Progenitor cell of endocrine pancreas (in vitro differentiated cells): ENCODE data around the gene ARSA. TPM values are rescaled to one million over a fixed set of nuclear protein-coding genes. Genes with fewer than 3 reads are reported as not detected.
"Not testable (repeated sequence)": the region's sequence is repeated elsewhere in the genome, so short reads cannot be mapped to it uniquely, and the experiment has no call there.

ENCODE experiments used
- DNase-seq: peaks from one replicate; pipeline ENCODE4 v3.0.0; 2021; ENCODE audit warnings: low spot score; ENCODE audit not compliant: unreplicated experiment
- H3K27ac Mint-ChIP-seq: 2 replicates; pipeline ENCODE4 v1.8.0; 2021; ENCODE audit warnings: mild to moderate bottlenecking, moderate library complexity, mixed read lengths
- H3K27me3 Mint-ChIP-seq: 2 replicates; pipeline ENCODE4 v1.8.0; 2021; ENCODE audit warnings: mixed read lengths
- H3K36me3 Mint-ChIP-seq: 2 replicates; pipeline ENCODE4 v1.8.0; 2022; ENCODE audit warnings: mixed read lengths; ENCODE audit not compliant: insufficient read depth
- H3K4me1 Mint-ChIP-seq: 2 replicates; pipeline ENCODE4 v1.8.0; 2021; ENCODE audit warnings: low read depth, mixed read lengths
- H3K4me3 Mint-ChIP-seq: 2 replicates; pipeline ENCODE4 v1.8.0; 2021; ENCODE audit warnings: low read depth, mild to moderate bottlenecking, moderate library complexity, mixed read lengths
- H3K9me3 Mint-ChIP-seq: 2 replicates; pipeline ENCODE4 v1.8.0; 2021; ENCODE audit warnings: low read depth, mixed read lengths
- CTCF ChIP-seq: fragments of 200-600 bp; sonication (generic); IDR thresholded peaks from one replicate; pipeline ENCODE4 v1.5.0; 2021; ENCODE audit warnings: antibody characterized with exemption, mild to moderate bottlenecking; ENCODE audit not compliant: unreplicated experiment
- total RNA-seq: library from RNA; stranded (reverse); gene quantifications from 2 replicates; pipeline ENCODE4 v1.2.1, GENCODE V29; 2021

Gene ARSA
- total RNA-seq, 1 donor from 2014 or later = 36.2 TPM

- Mint-ChIP-seq H3K9me3 (no peaks in the 10 kb centered on the region), H3K27me3 (peaks cover 21% of the 10 kb centered on the region), H3K36me3 (peaks cover 1% of the 10 kb centered on the region), H3K4me3 (no peak overlapping the region), H3K4me1 (peaks cover 21% of the 10 kb centered on the region), H3K27ac (peak overlapping the region; percentile 45)
- no peak for DNase-seq
- no peak for TF ChIP-seq CTCF
Measured at GRCh38 chr22:50622723-50623327, 5.1 kb downstream of the ARSA start.

- peaks cover 24% of the 10 kb centered on the region for H3K27me3 Mint-ChIP-seq
- H3K9me3 Mint-ChIP-seq = no peaks in the 10 kb centered on the region
- H3K27ac Mint-ChIP-seq = peak overlapping the region; percentile 34
- TF ChIP-seq CTCF = peak; percentile 23
- peaks cover 1% of the 10 kb centered on the region for H3K36me3 Mint-ChIP-seq
- no peak for DNase-seq
- H3K4me1 Mint-ChIP-seq = peaks cover 21% of the 10 kb centered on the region
- H3K4me3 Mint-ChIP-seq = peak overlapping the region; percentile 6
Measured at GRCh38 chr22:50621948-50622722, 5.8 kb downstream of the ARSA start.

- DNase-seq = no peak
- H3K27me3 Mint-ChIP-seq = peaks cover 24% of the 10 kb centered on the region
- no peak for TF ChIP-seq CTCF
- no peaks in the 10 kb centered on the region for H3K9me3 Mint-ChIP-seq
- peaks cover 21% of the 10 kb centered on the region for H3K4me1 Mint-ChIP-seq
- peak overlapping the region; percentile 6 for H3K4me3 Mint-ChIP-seq
- H3K27ac Mint-ChIP-seq = peak overlapping the region; percentile 34
- H3K36me3 Mint-ChIP-seq = peaks cover 1% of the 10 kb centered on the region
Measured at GRCh38 chr22:50621356-50621880, 6.5 kb downstream of the ARSA start.

- H3K9me3 Mint-ChIP-seq = no peaks in the 10 kb centered on the region
Measured at GRCh38 chr22:50620593-50621355, 7.2 kb downstream of the ARSA start.

GRCh38 chr22:50614296-50614695, 13.7 kb downstream of the ARSA start:
- H3K27ac Mint-ChIP-seq, H3K36me3 Mint-ChIP-seq, H3K4me1 Mint-ChIP-seq, DNase-seq, H3K9me3 Mint-ChIP-seq, H3K4me3 Mint-ChIP-seq: not testable (repeated sequence)
- peaks cover 53% of the 10 kb centered on the region for H3K27me3 Mint-ChIP-seq

More at GRCh38 chr22:50620593-50621355, 7.2 kb downstream of the ARSA start:
- peak; percentile 75 for DNase-seq
- Mint-ChIP-seq H3K4me3 (no peak overlapping the region), H3K4me1 (peaks cover 21% of the 10 kb centered on the region), H3K36me3 (peaks cover 1% of the 10 kb centered on the region), H3K27me3 (peaks cover 24% of the 10 kb centered on the region), H3K27ac (peak overlapping the region; percentile 49)
- TF ChIP-seq CTCF = no peak
